ENCODE measurements around the gene MFNG. TPM values are rescaled to one million over a fixed set of nuclear protein-coding genes. Genes with fewer than 3 reads are reported as not detected.

MFNG gene
- total RNA-seq, 1 experiment from 2014 or later: 3.3 TPM

GRCh38 chr22:37503850-37504249, 17.7 kb upstream of the MFNG start:
- Histone ChIP-seq H2BK15ac (ENCODE audit: low read depth, low read length) (no peak overlapping the region), H3K18ac (ENCODE audit: insufficient read length, low read depth, low read length) (no peak overlapping the region), H3K23ac (ENCODE audit: insufficient read length, low read depth, low read length) (no peak overlapping the region), H3K79me1 (ENCODE audit: insufficient read depth, low read depth, low read length, poor library complexity, severe bottlenecking) (no peaks in the 10 kb centered on the region), H3K4ac (ENCODE audit: low read depth, low read length) (no peak overlapping the region), H2BK20ac (ENCODE audit: low read depth, low read length, poor library complexity, severe bottlenecking) (no peak overlapping the region), H3K27ac (ENCODE audit: insufficient read length, low read depth, low read length) (no peak overlapping the region), H4K91ac (ENCODE audit: insufficient read length, low read depth, low read length) (no peak overlapping the region), H3K56ac (ENCODE audit: insufficient read length, low read depth, low read length) (no peak overlapping the region), H3K79me2 (ENCODE audit: insufficient read depth, low read length) (no peaks in the 10 kb centered on the region), H3K27me3 (ENCODE audit: insufficient read depth, low read length) (no peaks in the 10 kb centered on the region), H2AK5ac (ENCODE audit: insufficient read length, low read length) (no peak overlapping the region), H4K8ac (replicated peaks; ENCODE audit: insufficient read length, low read depth, low read length) (no peak overlapping the region), H3K9me3 (ENCODE audit: control insufficient read depth, low read depth, low read length) (no peaks in the 10 kb centered on the region), H4K5ac (ENCODE audit: insufficient read length, low read depth, low read length) (no peak overlapping the region), H3K14ac (ENCODE audit: insufficient read depth, low read length) (no peak overlapping the region), H2BK120ac (ENCODE audit: low read depth, low read length, poor library complexity, severe bottlenecking) (no peak overlapping the region), H2AFZ (ENCODE audit: low read length) (no peak overlapping the region), H2BK12ac (ENCODE audit: insufficient read length, low read depth, low read length) (no peak overlapping the region), H3K4me1 (ENCODE audit: insufficient read depth, low read length) (no peaks in the 10 kb centered on the region; the same call in 1 of the 2 replicates), H3K4me2 (ENCODE audit: insufficient read depth, insufficient read length, low read length) (no peak overlapping the region), H3T11ph (ENCODE audit: low read length) (no peak overlapping the region), H4K20me1 (ENCODE audit: control insufficient read depth, insufficient read depth, insufficient read length) (no peaks in the 10 kb centered on the region), H3K9ac (ENCODE audit: extremely low read depth, insufficient read length, low read length) (no peak overlapping the region), H2BK5ac (ENCODE audit: insufficient read length, low read length) (no peak overlapping the region), H3K23me2 (ENCODE audit: insufficient read length, low read depth, low read length, poor library complexity, severe bottlenecking) (no peaks in the 10 kb centered on the region)
- Mint-ChIP-seq H3K27ac (no peak overlapping the region), H3K9me3 (no peaks in the 10 kb centered on the region), H3K27me3 (ENCODE audit: low read depth) (no peaks in the 10 kb centered on the region), H3K4me3 (no peak overlapping the region), H3K4me1 (peaks cover 19 to 33% of the 10 kb centered on the region in 2 experiments), H3K36me3 (ENCODE audit: insufficient read depth in 1 of 3, low read depth in 3 of 3) (peaks cover 0 to 27% (median 13%) of the 10 kb centered on the region in 3 experiments; a peak in 3 of 7 replicates)
- no CpG with 5 or more reads among the region's 11 CpGs for WGBS (ENCODE audit: extremely low coverage, insufficient read length, low lambda C conversion rate)
- DNase-seq: no peak
- TF ChIP-seq CTCF (conservative IDR thresholded peaks at IDR 0.05): no peak

All from H9 (cell line).